SK-N-MC (cell line): Measurements from ENCODE around the gene MPHOSPH6.
"Not testable (repeated sequence)": the region's sequence is repeated elsewhere in the genome, so short reads cannot be mapped to it uniquely, and the experiment has no call there.

Source experiments
- DNase-seq: peaks from one replicate; pipeline ENCODE4 v3.0.0-alpha.2; 2011; ENCODE audit warnings: low read depth, low spot score
- H3K27ac ChIP-seq: fragments of 200-600 bp; sonication (generic); 2 replicates; pipeline ENCODE4 v1.5.1; 2016; ENCODE audit warnings: mixed run types
- H3K36me3 ChIP-seq: fragments of 200-600 bp; sonication (generic); 2 replicates; pipeline ENCODE4 v1.6.1; 2017; ENCODE audit warnings: antibody characterized with exemption, low read length, mixed read lengths; ENCODE audit not compliant: insufficient read depth
- H3K4me3 ChIP-seq: fragments of 200-600 bp; sonication (generic); 2 replicates; pipeline ENCODE4 v1.5.1; 2016
- H3K9ac ChIP-seq: fragments of 200-600 bp; sonication (generic); 2 replicates; pipeline ENCODE4 v1.8.0; 2017; ENCODE audit warnings: mixed run types, mixed read lengths; ENCODE audit not compliant: insufficient read length
- H3K9me3 ChIP-seq: fragments of 200-600 bp; sonication (generic); 2 replicates; pipeline ENCODE4 v1.6.1; 2017; ENCODE audit warnings: low read depth, mild to moderate bottlenecking, antibody characterized with exemption, low read length, moderate library complexity, mixed read lengths
- EZH2 ChIP-seq: fragments of 200-600 bp; sonication (generic); IDR thresholded peaks from one replicate; pipeline ENCODE4 v1.6.1; 2017; ENCODE audit warnings: antibody characterized with exemption
- FOXP2 ChIP-seq: optimal IDR thresholded peaks from 2 replicates; pipeline ENCODE3; 2011; ENCODE audit warnings: mild to moderate bottlenecking, moderate library complexity; ENCODE audit not compliant: insufficient read depth; ENCODE audit errors: extremely low read length, control extremely low read depth
- POLR2AphosphoS5 ChIP-seq: IDR thresholded peaks from 2 replicates; pipeline ENCODE4 v1.6.1; 2012; ENCODE audit warnings: mild to moderate bottlenecking, low read depth, low read length, borderline replicate concordance

Gene MPHOSPH6

DNA sequence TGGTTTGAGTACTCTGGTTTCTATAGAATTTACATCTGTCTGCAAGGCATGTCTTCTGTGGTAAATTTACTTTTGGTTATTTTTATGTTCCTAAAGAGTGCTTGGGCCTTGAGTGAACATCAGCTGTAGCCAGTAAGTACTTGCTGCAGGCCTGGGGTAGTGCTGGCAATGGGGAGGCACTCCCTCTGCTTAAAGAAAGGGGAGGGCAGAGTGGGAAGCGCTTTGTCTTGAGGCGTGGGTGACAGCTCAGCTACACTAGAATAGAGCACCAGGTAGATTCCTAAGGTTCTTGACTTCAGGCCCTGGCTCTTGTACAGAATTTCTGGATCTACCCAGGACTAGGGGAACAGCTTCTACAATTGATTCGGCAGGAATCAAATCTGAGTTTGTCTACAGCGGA, 50.6 kb downstream of the MPHOSPH6 start:
- H3K36me3 ChIP-seq = no peaks in the 10 kb centered on the region
- TF ChIP-seq EZH2 = no peak
- no peak for TF ChIP-seq FOXP2
- TF ChIP-seq POLR2AphosphoS5 = no peak
- H3K9ac ChIP-seq = no peak overlapping the region
- no peaks in the 10 kb centered on the region for H3K9me3 ChIP-seq
- no peak overlapping the region for H3K4me3 ChIP-seq
- no peak overlapping the region for H3K27ac ChIP-seq
- DNase-seq = no peak

DNA sequence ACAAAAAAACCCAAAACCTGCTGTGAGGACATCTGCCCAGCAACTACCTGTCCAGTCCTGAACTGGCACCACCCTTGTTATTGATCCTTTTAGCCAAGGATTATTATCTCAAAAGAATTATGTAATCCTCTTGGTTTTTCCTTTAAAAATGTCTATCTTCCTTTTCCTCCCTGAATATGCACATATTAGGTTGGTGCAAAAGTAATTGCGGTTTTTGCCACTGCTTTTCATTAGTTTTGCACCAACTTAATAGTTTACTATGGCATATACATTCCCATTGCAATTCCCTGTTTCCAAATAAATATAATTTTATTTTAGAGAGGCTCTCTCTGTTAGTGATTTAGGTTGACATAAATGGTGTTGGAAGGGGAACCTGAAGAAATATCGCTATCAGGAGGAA, 51.3 kb downstream of the MPHOSPH6 start:
- Histone ChIP-seq H3K9me3 (no peaks in the 10 kb centered on the region), H3K36me3 (no peaks in the 10 kb centered on the region), H3K4me3 (no peak overlapping the region), H3K9ac (no peak overlapping the region), H3K27ac (no peak overlapping the region)
- no peak for TF ChIP-seq POLR2AphosphoS5
- no peak for TF ChIP-seq EZH2
- TF ChIP-seq FOXP2 = no peak
- DNase-seq = no peak

- H3K27ac ChIP-seq = peak overlapping the region; percentile 78
- H3K9me3 ChIP-seq = no peaks in the 10 kb centered on the region
- no peak overlapping the region for H3K4me3 ChIP-seq
- H3K36me3 ChIP-seq = no peaks in the 10 kb centered on the region
- DNase-seq = no peak
- no peak overlapping the region for H3K9ac ChIP-seq
- TF ChIP-seq POLR2AphosphoS5 (no peak), FOXP2 (no peak), EZH2 (no peak)
These were observed 53.5 kb downstream of the MPHOSPH6 start for GRCh38 chr16:82116535-82116934.

DNA sequence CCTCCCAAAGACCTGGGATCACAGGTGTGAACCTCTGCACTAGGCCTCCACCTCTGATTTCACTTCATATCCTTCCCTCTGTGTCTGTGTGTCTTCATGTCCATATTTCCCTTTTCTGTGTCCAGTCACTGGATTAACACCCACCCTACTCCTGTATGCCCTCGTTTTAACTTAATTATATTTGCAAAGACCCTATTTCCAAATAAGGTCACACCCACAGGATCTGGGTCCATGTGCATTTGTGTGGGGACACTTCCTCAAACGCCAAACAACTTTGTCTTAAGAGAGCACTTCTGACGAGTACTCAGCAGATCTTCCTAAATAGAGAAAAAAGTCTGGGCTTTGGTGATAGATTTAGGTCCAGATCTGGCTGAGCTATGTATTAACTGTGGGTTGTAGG, 56.3 kb downstream of the MPHOSPH6 start:
- H3K9ac ChIP-seq = no peak overlapping the region
- no peak overlapping the region for H3K4me3 ChIP-seq
- H3K36me3 ChIP-seq = no peaks in the 10 kb centered on the region
- TF ChIP-seq POLR2AphosphoS5 = no peak
- TF ChIP-seq FOXP2 = no peak
- TF ChIP-seq EZH2 = no peak
- DNase-seq = no peak
- H3K9me3 ChIP-seq = no peaks in the 10 kb centered on the region
- peak overlapping the region; percentile 84 for H3K27ac ChIP-seq

- Histone ChIP-seq H3K27ac (peak overlapping the region; percentile 77), H3K36me3 (no peaks in the 10 kb centered on the region), H3K9me3 (no peaks in the 10 kb centered on the region), H3K4me3 (no peak overlapping the region), H3K9ac (no peak overlapping the region)
- no peak for DNase-seq
- TF ChIP-seq FOXP2 (no peak), POLR2AphosphoS5 (no peak), EZH2 (no peak)
These were observed 58.1 kb downstream of the MPHOSPH6 start for GRCh38 chr16:82111944-82112343.

DNA sequence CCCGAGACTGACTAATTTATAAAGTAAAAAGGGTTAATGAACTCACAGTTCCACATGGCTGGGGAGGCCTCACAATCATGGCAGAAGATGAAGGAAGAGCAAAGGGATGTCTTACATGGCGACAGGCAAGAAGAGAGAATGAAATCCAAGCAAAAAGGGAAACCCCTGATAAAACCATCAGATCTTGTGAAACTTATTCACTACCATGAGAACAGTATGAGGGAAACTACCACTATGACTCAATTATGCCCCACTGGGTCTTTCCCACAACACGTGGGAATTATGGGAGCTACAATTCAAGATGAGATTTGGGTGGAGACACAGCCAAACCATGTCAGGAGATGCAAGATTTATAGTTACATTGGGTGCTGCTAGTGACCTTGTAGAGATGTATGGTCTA, 60.8 kb downstream of the MPHOSPH6 start:
- H3K9me3 ChIP-seq, H3K36me3 ChIP-seq, DNase-seq, H3K9ac ChIP-seq, H3K4me3 ChIP-seq, H3K27ac ChIP-seq: not testable (repeated sequence)

DNA sequence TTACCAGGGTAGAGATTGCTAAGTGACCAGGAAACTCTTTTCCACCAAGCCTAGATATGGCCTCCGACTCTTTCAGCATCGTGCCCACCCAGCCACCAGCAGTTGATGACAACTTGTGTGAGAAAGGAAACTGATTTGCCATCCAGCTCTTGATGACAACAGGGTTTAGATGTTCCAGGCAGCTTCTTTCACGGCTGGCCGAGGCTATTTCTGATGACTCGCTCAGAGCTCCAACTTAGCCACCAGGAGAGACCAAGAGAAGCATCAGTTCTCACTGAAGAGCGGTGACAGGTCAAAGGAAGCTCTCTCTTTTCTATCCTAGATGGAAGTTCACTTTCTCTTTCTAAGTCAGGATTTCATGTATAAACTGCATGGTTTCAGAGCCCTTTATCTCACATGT, 61.2 kb downstream of the MPHOSPH6 start:
- no peak for TF ChIP-seq EZH2
- TF ChIP-seq FOXP2 = no peak
- no peak for TF ChIP-seq POLR2AphosphoS5
- H3K9me3 ChIP-seq = no peaks in the 10 kb centered on the region
- H3K4me3 ChIP-seq = no peak overlapping the region
- H3K27ac ChIP-seq = no peak overlapping the region
- no peaks in the 10 kb centered on the region for H3K36me3 ChIP-seq
- DNase-seq = no peak
- no peak overlapping the region for H3K9ac ChIP-seq

GRCh38 chr16:82108100-82108499, 61.9 kb downstream of the MPHOSPH6 start:
- Histone ChIP-seq H3K27ac (no peak overlapping the region), H3K36me3 (no peaks in the 10 kb centered on the region), H3K9ac (no peak overlapping the region), H3K4me3 (no peak overlapping the region), H3K9me3 (no peaks in the 10 kb centered on the region)
- TF ChIP-seq EZH2 (no peak), FOXP2 (no peak), POLR2AphosphoS5 (no peak)
- no peak for DNase-seq

DNA sequence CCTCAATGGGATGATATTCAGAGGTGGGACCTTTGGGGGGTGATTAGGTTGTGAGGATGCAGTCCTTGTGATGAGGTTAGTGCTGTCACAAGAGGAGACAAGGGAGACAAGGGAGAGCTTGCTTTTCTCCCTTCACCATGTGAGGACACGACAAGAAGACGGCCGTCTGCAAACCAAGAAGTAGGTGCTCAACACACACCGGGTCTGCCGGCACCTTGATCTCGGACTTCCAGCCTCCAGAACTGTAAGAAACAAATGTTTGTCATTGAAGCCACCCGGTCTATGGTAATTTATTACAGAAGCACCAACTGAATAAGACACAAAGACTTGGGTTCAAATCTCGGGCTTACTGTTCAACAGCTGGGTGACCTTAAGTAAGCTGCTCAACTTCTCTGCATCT, 64.9 kb downstream of the MPHOSPH6 start:
- Histone ChIP-seq H3K9me3 (no peaks in the 10 kb centered on the region), H3K36me3 (no peaks in the 10 kb centered on the region), H3K9ac (no peak overlapping the region), H3K27ac (no peak overlapping the region), H3K4me3 (no peak overlapping the region)
- DNase-seq = no peak
- no peak for TF ChIP-seq EZH2
